NCI-H2227 (cell line): ENCODE measurements around the gene UBAC1.
"Not testable (repeated sequence)": the region's sequence is repeated elsewhere in the genome, so short reads cannot be mapped to it uniquely, and the experiment has no call there.

Source experiments
- DNase-seq: peaks from one replicate; lab custom pipeline; 2025; ENCODE audit not compliant: unreplicated experiment; lab: John Stamatoyannopoulos, UW

UBAC1 gene

GRCh38 chr9:135943604-135944003 lies 17.6 kb downstream of the UBAC1 start:
- DNase-seq: not testable (repeated sequence)

- no peak for DNase-seq
Observed at GRCh38 chr9:135941288-135941995, 19.7 kb downstream of the UBAC1 start.

- DNase-seq: no peak
Observed at GRCh38 chr9:135939351-135940265, 21.6 kb downstream of the UBAC1 start.

GRCh38 chr9:135937521-135938489 lies 23.4 kb downstream of the UBAC1 start:
- no peak for DNase-seq

- DNase-seq: no peak
Observed at GRCh38 chr9:135933114-135933513, 28.1 kb downstream of the UBAC1 start.

GRCh38 chr9:135932656-135933055 lies 28.5 kb downstream of the UBAC1 start:
- no peak for DNase-seq

GRCh38 chr9:135931349-135931820 lies 29.8 kb downstream of the UBAC1 start:
- DNase-seq: no peak

- no peak for DNase-seq
Observed at GRCh38 chr9:135930446-135931345, 30.5 kb downstream of the UBAC1 start.

GRCh38 chr9:135929656-135930445 lies 31.3 kb downstream of the UBAC1 start:
- DNase-seq: no peak

GRCh38 chr9:135928731-135929655 lies 32.2 kb downstream of the UBAC1 start:
- DNase-seq: no peak

GRCh38 chr9:135928074-135928730 lies 33.0 kb downstream of the UBAC1 start:
- no peak for DNase-seq

- DNase-seq: no peak
Observed at GRCh38 chr9:135927195-135928013, 33.8 kb downstream of the UBAC1 start.

GRCh38 chr9:135926402-135927194 lies 34.6 kb downstream of the UBAC1 start:
- DNase-seq: no peak

GRCh38 chr9:135925496-135926133 lies 35.6 kb downstream of the UBAC1 start:
- DNase-seq: no peak

- no peak for DNase-seq
Observed at GRCh38 chr9:135924628-135925338, 36.4 kb downstream of the UBAC1 start.
